Measurements from ENCODE around the gene TTLL13. TPM values are rescaled to one million over a fixed set of nuclear protein-coding genes. Genes with fewer than 3 reads are reported as not detected.

The TTLL13 gene
- total and polyA plus RNA-seq, 7 donors: 0.03 to 0.69 (median 0.08) TPM; not detected in 2

DNA sequence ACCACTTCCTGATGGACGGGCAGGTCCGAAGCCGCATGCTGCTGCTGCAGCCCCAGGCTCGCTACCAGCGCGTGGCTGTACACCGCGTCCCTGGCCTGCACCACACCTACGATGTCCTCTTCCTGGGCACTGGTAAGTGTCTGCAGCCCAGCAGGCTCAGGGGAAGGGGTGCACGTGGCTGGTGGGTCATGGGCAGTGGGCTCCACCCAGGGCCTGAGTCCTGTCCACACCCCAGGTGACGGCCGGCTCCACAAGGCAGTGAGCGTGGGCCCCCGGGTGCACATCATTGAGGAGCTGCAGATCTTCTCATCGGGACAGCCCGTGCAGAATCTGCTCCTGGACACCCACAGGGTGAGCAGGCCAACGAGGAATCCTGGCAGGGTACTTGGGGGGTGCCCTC lies 24.3 kb upstream of the TTLL13 start:
- intact Hi-C loops (cut with DNase I): loop anchor here (5.0 to 10.0 kb wide), 3 partner anchors 320 to 480 kb away; no protein-coding TSS in a partner anchor
- ATAC-seq: no peak

DNA sequence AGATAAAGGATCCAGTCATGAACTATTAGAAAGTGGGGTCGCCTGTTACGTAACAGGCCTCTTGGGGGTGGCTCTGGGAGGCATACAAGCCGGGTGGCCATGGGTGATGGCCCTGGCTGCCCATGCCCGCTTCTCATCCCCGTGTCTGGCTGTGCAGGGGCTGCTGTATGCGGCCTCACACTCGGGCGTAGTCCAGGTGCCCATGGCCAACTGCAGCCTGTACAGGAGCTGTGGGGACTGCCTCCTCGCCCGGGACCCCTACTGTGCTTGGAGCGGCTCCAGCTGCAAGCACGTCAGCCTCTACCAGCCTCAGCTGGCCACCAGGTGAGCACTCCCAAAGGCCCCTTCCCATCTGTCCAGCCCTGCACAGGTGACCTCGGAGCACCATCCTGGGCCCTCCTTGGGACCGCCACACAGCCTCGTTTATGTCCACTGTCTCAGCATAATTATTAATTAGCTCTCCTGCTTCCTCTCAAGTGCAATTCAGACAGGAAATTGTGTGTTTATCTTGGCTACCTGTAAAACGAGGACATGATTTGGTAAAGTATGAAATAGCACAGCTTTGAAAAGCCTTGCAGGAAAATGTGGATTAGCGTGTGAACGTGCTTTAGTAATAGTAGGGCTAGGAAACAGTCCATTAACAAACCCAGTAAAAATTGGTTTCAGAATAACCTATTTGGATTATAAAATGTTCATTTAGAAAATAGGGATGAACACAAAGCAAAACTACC lies 23.7 kb upstream of the TTLL13 start:
- H3K4me3 ChIP-seq: no peak overlapping the region
- H3K27ac ChIP-seq: no peak overlapping the region
- 74 to 85% (median 84%) methylated on average over 17 to 18 of the region's 18 CpGs for WGBS, 3 donors
- H3K9me3 ChIP-seq: no peaks in the 10 kb centered on the region
- peaks cover 3 to 74% of the 10 kb centered on the region in 2 donors for H3K36me3 ChIP-seq (ENCODE audit: insufficient read depth in 1 of 2, low read depth in 1 of 2)
- intact Hi-C loops (cut with DNase I): loop anchor here (5.0 to 10.0 kb wide), 3 partner anchors 321 to 481 kb away; no protein-coding TSS in a partner anchor
- peaks cover 16% of the 10 kb centered on the region for H3K4me1 ChIP-seq
- TF ChIP-seq, protein P1, sequence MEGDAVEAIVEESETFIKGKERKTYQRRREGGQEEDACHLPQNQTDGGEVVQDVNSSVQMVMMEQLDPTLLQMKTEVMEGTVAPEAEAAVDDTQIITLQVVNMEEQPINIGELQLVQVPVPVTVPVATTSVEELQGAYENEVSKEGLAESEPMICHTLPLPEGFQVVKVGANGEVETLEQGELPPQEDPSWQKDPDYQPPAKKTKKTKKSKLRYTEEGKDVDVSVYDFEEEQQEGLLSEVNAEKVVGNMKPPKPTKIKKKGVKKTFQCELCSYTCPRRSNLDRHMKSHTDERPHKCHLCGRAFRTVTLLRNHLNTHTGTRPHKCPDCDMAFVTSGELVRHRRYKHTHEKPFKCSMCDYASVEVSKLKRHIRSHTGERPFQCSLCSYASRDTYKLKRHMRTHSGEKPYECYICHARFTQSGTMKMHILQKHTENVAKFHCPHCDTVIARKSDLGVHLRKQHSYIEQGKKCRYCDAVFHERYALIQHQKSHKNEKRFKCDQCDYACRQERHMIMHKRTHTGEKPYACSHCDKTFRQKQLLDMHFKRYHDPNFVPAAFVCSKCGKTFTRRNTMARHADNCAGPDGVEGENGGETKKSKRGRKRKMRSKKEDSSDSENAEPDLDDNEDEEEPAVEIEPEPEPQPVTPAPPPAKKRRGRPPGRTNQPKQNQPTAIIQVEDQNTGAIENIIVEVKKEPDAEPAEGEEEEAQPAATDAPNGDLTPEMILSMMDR (IDR thresholded peaks at IDR 0.05): no peak
- H3K27me3 ChIP-seq (ENCODE audit: insufficient read depth in 3 of 3, low read length in 2 of 3): no peaks in the 10 kb centered on the region
- ATAC-seq (no peak), DNase-seq (no peak)

More for the DNA sequence above, 24.3 kb upstream of the TTLL13 start:
- no peak overlapping the region for H3K4me3 ChIP-seq
- H3K27me3 ChIP-seq (ENCODE audit: insufficient read depth in 3 of 3, low read length in 2 of 3): no peaks in the 10 kb centered on the region
- TF ChIP-seq, protein P1 (IDR thresholded peaks at IDR 0.05): no peak
- no peak overlapping the region for H3K27ac ChIP-seq
- WGBS, 3 donors: 92 to 95% (median 94%) methylated on average over 17 of the region's 17 CpGs
- no peak for DNase-seq
- H3K4me1 ChIP-seq: peaks cover 10% of the 10 kb centered on the region
- H3K9me3 ChIP-seq: no peaks in the 10 kb centered on the region
- peaks cover 0 to 68% of the 10 kb centered on the region in 2 donors for H3K36me3 ChIP-seq (ENCODE audit: insufficient read depth in 1 of 2, low read depth in 1 of 2)

DNA sequence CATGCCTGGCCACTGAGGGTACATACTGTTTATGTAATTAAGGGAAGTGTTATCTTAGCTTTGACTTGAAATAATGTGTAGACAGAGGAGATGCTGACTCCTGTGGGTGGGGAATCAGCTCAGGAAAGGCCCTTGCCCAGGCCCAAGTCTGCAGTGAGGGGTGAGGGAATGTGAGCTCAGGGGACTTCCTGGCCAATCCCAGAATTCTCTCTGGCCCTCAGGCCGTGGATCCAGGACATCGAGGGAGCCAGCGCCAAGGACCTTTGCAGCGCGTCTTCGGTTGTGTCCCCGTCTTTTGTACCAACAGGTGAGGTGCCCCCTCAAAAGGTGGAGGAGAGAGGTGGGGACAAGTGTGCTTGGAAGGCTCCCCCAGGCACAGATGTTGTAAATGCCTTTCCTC lies 22.0 kb upstream of the TTLL13 start:
- H3K4me3 ChIP-seq: no peak overlapping the region
- intact Hi-C loops (cut with DNase I): loop anchor here (5.0 to 10.0 kb wide), 3 partner anchors 323 to 483 kb away; no protein-coding TSS in a partner anchor
- peaks cover 23% of the 10 kb centered on the region for H3K4me1 ChIP-seq
- TF ChIP-seq, protein P1 (IDR thresholded peaks at IDR 0.05): no peak
- H3K27me3 ChIP-seq (ENCODE audit: insufficient read depth in 3 of 3, low read length in 2 of 3): no peaks in the 10 kb centered on the region
- 84 to 90% (median 88%) methylated on average over 7 of the region's 7 CpGs for WGBS, 3 donors
- no peak overlapping the region for H3K27ac ChIP-seq
- ATAC-seq (no peak), DNase-seq (no peak)
- no peaks in the 10 kb centered on the region for H3K9me3 ChIP-seq
- peaks cover 4 to 77% of the 10 kb centered on the region in 2 donors for H3K36me3 ChIP-seq (ENCODE audit: insufficient read depth in 1 of 2, low read depth in 1 of 2)

DNA sequence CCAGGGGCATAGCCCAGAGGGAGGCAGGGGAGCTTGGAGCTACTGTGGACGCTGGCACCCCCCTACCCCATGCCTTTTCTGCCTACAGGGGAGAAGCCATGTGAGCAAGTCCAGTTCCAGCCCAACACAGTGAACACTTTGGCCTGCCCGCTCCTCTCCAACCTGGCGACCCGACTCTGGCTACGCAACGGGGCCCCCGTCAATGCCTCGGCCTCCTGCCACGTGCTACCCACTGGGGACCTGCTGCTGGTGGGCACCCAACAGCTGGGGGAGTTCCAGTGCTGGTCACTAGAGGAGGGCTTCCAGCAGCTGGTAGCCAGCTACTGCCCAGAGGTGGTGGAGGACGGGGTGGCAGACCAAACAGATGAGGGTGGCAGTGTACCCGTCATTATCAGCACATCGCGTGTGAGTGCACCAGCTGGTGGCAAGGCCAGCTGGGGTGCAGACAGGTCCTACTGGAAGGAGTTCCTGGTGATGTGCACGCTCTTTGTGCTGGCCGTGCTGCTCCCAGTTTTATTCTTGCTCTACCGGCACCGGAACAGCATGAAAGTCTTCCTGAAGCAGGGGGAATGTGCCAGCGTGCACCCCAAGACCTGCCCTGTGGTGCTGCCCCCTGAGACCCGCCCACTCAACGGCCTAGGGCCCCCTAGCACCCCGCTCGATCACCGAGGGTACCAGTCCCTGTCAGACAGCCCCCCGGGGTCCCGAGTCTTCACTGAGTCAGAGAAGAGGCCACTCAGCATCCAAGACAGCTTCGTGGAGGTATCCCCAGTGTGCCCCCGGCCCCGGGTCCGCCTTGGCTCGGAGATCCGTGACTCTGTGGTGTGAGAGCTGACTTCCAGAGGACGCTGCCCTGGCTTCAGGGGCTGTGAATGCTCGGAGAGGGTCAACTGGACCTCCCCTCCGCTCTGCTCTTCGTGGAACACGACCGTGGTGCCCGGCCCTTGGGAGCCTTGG lies 21.3 kb upstream of the TTLL13 start:
- no peak overlapping the region for H3K27ac ChIP-seq
- ATAC-seq (no peak), DNase-seq (no peak)
- no peaks in the 10 kb centered on the region for H3K9me3 ChIP-seq
- no peak overlapping the region for H3K4me3 ChIP-seq
- no peaks in the 10 kb centered on the region for H3K27me3 ChIP-seq (ENCODE audit: insufficient read depth in 3 of 3, low read length in 2 of 3)
- H3K4me1 ChIP-seq: peaks cover 31% of the 10 kb centered on the region
- intact Hi-C loops (cut with DNase I): loop anchor here (5.0 to 10.0 kb wide), 3 partner anchors 323 to 483 kb away; no protein-coding TSS in a partner anchor
- WGBS, 3 donors: 83 to 89% (median 88%) methylated on average over 34 to 38 of the region's 38 CpGs
- TF ChIP-seq, protein P1 (IDR thresholded peaks at IDR 0.05): no peak
- H3K36me3 ChIP-seq (ENCODE audit: insufficient read depth in 1 of 2, low read depth in 1 of 2): peaks cover 4 to 77% of the 10 kb centered on the region in 2 donors

Measured in psoas muscle (tissue), 8 donors.